GM18507 (cell line): ENCODE data around the gene GGPS1.
"Not testable (repeated sequence)": the region's sequence is repeated elsewhere in the genome, so short reads cannot be mapped to it uniquely, and the experiment has no call there.

Experiments
- DNase-seq: peaks from one replicate; pipeline ENCODE4 v3.0.0; 2011; ENCODE audit warnings: low read depth; ENCODE audit not compliant: insufficient read length; ENCODE audit errors: extremely low spot score
- FAIRE-seq: peaks from 2 replicates; lab custom pipeline; 2011; peaks lifted over from hg19 to GRCh38; lab: Jason Lieb, UNC

GGPS1 gene

DNA sequence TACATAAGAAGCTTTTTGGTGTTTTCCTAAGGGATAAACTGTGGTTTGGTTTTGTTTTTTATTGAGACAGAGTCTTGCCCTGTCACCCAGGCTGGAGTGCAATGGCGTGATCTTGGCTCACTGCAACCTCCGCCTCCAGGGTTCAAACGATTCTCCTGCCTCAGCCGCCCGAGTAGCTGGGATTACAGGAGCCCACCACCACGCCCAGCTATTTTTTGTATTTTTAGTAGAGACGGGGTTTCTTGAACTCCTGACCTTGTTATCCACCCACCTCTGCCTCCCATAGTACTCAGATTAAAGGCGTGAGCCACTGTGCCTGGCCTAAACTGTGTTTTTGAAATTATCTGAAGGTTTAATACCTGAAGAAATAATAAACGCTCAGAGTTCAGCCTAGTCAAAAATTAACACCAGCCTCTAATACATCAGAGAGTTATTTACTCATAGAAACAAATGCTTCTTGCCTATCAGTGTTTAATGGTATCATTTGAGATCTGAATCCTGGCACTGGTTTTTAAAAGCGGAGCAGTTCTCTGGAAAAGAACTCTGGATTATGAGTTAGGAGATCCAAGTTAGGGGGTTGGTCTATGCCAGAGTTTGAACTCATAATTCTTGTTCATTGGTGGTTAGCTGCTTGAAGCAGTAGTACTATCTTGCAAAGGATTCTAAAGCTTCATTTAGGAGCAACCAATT is 29.1 kb upstream of the GGPS1 start:
- DNase-seq (no peak), FAIRE-seq (no peak)

DNA sequence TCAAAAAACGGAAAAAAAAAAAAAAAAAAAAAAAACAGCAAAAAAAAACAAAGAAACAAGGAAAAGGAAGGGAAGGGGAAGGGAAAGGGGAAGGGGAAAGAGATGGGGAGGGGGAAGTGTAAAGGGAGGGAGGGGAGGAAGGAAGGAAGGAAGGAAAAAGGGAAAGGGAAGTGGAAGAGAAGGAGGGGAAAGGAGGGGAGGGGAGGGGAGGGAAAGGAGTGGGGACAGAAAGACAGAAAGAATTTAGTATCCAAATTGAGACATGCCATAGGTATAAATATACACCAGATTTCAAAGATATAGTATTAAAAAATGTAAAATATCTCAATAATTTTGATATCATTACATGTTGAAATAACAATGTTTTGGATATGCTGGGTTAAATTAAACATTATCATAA is 26.2 kb upstream of the GGPS1 start:
- DNase-seq (no peak), FAIRE-seq (no peak)

DNA sequence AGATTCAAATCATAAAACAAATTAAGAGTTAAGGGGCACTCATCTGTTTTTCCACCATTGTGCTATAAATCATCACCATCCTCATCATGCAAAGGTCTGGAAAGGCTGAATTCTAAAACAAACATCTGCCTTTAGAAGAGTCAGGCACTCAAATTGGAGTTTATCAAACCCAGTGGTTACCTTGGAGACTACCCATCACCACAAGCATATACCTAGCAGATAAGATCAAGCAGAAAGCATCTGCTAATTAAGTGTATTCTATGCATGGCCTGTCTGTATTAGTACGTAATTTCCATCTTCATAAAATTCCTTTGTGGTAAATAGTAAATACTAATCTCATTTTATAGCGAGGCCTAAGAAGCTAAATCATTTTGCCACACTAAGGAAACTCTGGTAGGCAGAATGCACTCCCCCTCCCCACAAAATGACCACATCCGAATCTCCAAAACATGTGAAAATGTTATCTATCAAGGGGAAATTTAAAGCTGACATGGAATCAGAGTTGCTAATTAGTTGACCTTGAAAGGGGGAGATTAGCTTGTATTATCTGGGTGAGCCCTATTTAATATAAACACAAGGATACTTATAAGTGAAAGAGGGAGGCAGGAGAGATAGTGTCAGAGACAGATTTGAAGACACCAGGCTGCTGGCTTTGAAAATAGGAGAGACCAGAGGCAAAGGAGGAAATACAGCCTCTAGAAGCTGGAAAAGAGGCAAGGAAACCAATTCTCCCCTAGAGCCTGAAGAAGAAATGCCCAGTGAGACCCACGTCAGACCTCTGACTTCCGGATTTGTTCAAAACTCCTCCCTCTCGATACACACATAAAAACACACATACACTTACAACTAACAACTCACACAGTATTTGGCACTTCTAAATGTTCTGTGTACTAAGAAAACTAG is 23.6 kb upstream of the GGPS1 start:
- DNase-seq (no peak), FAIRE-seq (no peak)

DNA sequence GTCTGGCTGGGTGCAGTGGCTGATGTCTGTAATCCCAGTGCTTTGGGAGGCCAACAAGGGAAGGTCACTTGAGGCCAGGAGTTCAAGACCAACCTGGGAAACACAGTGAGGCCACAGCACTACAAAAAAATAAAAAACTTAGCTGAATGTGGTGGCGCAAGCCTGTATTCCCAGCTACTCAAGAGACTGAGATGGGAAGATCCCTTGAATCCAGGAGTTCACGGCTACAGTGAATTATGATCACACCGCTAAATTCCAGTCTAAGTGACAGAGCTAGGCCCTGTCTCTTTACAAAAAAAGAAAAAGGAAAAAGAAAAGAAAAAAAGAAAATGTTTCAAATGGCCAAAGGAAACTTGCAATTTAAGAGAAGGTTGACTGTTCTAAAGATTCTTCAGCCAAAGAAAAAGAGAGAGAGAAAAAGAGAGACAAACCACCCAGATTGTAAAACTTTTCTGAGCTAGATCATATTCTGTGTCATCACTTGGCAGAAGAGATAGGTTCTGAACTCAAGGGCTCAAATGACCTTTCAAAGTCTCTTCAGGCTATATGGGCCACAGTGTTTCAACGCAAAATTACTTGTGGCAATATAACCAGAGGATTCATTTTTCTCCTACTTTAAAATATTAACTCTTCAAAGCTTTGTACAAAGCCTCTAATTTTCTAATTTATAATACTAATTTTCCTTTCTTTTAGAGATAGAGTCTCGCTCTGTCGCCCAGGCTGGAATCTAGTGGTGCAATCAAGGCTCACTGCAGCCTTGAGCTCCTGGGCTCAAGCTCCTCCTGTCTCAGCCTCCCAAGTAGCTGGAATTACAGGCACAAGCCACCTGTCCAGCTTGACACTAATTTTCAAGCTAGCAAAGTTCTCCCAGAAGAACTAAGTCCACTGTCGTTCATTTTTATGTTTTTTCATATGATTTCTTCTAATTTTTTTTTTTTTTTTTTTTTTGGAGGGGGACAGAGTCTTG is 20.9 kb upstream of the GGPS1 start:
- no peak for FAIRE-seq
- DNase-seq: no peak

DNA sequence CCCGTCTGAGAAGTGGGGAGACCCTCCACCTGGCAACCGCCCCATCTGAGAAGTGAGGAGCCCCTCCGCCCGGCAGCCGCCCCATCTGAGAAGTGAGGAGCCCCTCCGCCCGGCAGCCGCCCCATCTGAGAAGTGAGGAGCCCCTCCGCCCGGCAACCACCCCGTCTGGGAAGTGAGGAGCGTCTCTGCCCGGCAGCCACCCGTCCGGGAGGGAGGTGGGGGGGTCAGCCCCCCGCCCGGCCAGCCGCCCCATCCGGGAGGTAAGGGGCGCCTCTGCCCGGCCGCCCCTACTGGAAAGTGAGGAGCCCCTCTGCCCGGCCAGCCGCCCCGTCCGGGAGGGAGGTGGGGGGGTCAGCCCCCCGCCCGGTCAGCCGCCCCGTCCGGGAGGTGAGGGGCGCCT is 19.2 kb upstream of the GGPS1 start:
- FAIRE-seq, DNase-seq: not testable (repeated sequence)

DNA sequence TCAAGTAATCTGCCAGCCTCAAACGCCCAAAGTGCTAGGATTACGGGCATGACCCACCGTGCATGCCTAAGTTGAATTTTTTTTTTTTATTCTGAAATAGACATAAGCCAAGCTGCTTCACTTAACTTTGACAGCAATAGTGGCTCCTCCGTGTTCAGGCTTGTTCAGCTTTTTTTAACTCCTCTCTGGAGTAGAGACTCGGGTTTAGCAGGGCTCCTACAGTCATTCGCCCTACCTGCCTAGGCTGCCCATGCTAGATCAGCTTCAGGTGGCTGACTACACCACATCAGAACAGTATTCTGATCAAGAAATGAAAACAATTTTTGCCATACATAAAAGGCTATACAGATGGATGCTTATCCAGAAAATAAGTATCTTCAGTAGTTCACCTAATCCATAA is 15.1 kb upstream of the GGPS1 start:
- no peak for FAIRE-seq
- DNase-seq: no peak

DNA sequence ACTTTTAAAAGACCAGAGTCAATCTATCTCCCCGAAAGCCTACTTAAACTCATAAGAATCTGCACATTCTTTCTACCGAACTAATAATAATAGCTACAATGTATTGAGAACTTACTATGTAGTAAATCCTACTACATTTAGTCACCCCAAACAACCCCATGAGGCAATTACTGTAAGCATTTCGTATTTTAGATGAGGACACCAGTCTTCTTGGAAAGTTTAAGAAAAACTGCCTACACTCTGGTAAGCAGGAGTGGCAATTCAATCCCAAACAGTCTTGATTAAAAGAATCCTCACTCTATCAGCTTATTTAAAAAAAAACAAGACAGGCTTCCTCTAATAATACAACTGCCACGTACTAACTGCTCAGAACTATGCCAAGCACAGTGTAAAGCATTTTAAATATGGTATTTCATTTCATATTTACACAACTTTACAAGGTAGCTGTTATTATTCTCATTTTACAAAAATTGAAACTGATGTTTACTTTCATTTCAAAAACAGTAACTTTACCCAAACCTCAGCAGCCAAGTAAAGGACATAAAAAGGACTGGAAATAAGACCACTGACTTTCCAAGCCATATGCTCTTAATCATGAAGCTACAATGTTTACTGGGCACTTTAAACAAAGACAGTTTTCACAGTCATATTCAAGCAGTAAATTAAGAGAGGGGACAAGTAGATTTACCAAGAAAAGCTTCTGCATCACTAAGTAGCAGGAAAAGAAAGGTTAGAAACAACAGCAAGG is 14.3 kb upstream of the GGPS1 start:
- no peak for FAIRE-seq
- DNase-seq: no peak

DNA sequence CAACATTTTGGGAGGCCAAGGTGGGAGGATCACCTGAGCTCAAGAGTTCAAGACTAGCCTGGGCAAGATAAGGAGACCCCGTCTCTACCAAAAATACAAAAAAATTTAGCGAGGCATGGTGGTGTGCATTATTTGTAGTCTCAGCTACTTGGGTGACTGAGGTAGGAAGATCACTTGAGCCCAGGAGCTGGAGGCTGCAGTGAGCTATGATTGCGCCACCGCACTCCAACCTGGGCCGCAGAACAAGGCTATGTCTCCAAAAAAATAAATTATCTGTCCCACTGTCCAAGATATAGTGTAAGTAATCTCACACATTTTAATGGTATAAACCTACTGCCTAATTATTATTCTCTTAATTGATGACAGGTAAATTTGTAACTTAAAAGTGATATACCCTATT is 13.2 kb upstream of the GGPS1 start:
- DNase-seq: no peak

DNA sequence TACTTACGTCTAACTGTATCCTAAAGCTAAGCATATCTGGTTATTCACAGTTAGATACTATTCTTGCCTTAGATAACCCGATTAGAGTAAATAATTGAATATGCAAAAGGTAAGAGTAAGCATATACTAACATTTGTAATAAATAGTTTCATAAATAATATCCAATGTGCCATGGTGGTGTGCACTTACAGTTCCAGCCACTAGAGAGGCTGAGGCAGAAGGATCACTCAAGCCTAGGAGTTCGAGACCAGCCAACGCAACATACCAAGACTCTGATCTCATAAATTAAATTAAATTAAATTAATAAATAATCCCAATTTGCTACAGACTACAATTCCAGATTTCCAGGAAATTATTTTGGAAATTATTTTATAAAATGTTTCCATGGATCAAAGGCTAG is 12.6 kb upstream of the GGPS1 start:
- FAIRE-seq (no peak), DNase-seq (no peak)

More for the DNA sequence above, 13.2 kb upstream of the GGPS1 start:
- FAIRE-seq: no peak

DNA sequence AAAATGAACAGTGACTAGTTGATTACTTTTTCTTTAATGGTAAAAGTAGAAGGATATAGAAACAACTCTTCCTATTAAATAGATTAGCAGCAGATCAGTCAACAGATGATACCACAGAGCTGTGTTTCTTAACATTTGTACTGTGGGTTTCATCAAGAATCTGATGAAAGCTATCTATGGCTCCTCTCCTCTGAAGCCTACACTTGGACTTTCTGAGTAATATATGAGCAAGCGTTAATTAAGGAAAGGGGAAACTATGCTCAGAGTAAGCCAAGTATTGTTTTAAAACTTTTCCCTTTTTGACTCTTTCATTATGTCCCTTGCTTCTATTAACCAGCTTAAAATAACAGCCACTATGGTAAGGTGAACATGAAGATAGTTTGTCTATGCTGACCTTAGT is 11.2 kb upstream of the GGPS1 start:
- DNase-seq (no peak), FAIRE-seq (no peak)

DNA sequence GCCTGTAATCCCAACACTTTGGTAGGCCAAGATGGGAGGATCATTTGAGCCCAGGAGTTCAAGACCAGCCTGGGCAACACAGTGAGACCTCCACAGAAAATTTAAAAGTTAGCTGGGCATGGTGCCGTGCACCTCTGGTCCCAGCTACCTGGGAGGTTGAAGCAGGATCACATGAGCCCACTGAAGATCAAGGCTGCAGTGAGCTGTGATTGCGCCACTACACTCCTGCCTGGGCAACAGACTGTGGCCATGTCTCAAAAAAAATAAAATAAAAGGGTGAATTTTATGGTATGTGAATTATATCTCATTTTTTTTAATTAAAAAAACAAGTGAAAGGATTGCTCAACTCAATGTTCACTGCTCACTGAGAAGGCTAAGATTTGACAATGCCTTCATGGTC is 9.1 kb upstream of the GGPS1 start:
- DNase-seq: no peak
- FAIRE-seq: no peak

DNA sequence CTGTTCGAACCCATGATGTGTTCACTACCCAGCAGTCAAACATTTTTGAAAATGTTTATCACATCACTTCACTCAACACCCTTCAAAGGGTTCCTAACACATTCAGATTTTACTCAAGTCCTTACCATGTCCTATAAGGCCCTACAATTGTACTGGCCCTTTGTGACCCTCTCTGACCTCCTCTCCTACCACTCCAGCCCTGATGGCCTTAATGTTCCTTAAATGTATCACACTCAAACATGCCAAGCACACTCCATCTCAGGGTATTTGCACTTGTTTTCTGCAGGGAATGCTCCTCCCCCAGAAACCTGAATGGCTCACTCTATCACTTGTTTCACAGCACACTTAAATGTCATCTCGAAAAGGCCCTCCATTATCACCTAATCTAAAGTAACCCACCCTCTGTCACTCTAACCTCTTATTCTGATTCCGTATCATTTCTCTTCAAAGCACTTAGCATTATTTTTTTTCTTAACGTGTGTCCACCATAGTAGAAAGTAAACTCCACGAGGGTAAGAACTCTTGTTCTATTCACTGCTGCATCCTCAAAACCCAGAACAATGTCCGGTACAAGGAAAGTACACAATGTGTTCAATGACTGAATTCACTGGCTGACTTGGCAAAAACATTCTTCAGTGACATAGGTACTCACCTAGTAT is 7.7 kb upstream of the GGPS1 start:
- DNase-seq (no peak), FAIRE-seq (no peak)

DNA sequence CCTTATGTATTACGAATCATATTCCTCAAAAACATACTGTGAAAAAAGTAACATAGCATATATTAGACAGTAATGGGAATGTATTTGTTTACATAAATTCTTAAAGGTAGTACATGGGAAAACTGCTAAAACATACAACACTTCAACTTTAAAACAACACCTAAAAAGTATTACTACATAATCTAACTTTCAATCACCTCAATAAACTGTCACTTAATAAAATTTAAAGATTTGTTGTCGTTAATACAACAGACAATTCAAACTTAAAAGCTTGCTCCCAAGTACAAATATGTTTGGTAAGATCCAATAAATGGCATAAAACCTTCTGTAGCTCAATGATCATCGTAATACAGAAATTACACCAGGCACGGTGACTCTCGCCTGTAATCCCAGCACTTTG is 4.1 kb upstream of the GGPS1 start:
- FAIRE-seq (no peak), DNase-seq (no peak)

DNA sequence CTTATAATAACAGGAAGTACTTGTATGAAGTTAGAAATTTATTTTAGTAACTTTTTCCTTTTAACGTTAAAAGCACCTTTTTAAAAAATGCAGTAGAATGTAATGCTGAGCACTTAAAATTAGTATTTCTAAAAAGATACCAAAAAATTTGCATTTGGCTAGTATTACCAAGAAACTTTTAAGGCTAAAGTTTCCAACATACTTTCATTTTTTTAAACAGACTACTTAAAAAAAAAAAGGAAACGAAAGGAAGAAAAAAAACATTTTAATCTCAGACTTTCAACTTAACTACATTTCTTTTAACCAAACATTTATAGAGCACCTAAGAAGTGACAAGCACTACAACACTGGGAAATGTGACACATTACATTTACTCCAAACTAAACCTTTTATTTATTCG is 3.2 kb upstream of the GGPS1 start:
- FAIRE-seq (peak; percentile 46), DNase-seq (no peak)

DNA sequence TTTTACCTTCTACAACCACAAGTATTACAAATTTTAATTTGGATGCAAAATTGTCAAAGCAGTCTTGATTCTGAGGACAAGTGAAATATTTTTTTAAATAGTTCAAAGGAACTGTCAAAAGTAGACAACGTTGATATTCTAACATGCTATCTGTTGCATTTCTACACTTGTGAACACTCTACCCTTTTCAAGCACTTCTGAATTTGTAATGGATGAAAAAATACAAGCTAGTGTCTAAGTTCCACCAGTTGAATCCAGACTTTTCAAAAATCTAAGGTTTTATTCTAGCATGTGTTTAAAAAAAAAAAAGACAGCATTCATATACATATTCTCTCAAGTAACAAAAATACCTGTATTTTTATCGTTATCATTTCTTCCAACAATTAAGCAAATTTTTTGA is 2.5 kb upstream of the GGPS1 start:
- DNase-seq (no peak), FAIRE-seq (no peak)

DNA sequence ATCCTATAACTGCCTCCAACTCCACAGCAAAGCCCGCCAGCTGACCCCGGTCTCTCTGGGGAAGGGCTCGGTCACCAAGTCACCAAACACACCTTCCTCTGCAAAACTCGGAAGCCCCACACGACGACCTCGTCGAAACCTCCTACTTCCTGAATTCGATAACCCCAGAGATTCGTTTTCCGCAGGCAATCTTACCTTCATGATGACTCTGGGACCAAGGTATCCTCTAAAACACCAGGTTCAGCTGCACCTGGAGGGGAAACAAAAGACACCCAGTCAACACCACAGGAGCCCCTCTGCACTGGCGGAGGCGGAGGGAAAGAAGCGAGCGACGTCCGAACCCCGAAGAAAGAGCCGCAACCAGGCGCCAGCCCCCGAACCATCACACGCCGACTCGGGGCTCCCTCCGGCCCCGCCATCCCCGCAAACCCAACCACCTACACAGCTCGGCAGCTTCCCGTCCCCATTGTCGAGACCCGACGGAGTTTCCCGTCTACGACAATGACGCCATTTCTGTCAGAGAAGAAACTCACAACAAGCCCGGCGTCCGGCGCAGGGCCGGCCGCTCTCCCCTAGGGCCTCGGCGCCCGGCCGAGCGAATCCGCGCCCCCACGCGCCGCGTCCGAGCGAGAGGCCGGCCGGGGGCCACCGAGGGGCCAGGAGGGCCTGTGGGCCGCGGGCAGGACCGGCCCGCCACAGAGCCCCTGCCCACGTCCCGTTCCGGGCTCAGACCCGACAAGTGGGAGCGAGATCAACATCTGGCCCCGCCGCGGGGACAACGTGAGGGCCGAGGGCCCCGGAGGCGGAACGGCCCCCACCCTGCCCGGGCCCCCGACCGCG is 1.4 kb upstream of the GGPS1 start:
- peak; percentile 93 for FAIRE-seq
- no peak for DNase-seq

DNA sequence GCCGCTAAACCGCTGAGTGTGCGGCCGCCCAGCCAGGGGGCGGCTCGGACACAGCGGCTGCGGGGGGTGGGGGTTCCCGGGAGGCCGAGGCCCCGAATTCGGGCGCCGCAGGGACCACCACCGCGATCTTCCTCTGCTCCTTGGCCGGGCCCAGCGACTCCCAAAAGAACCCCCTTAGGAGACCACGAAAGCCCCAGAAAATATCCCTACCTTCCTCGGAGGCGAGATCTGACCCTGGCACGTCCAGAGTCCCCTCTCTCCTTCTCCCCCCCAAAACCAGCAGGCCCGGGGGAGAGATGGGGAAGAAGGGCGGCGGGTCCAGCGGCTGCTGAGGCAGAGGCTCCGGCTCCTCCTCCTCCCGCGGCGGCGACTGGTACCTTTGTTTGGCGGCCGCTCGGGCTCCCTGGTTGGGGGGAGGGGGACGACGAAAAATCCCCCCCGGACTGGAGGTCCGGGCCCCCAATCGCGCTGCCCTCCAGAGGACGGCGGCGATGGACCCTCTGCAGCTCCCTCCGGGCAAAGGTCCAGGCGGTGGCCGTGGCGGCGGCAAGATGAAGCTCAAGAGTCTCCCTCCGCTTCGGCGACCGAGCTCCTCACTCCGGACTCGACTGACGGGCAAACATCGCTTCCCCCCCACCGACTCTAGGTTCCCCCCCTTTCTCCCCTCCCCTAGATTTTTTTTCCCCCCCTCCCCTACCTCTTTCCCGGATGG is 655 bp upstream of the GGPS1 start, which contains the start of gene ARID4B:
ARID4B (minus strand) TSS at position 621 of the 712 bp plus-strand sequence. CDS start 1,260 bp downstream, outside the sequence.
- no peak for FAIRE-seq
- DNase-seq: peak; percentile 73
